ENCODE results near the gene AFF3. TPM values are rescaled to one million over a fixed set of nuclear protein-coding genes. Genes with fewer than 3 reads are reported as not detected.

Gene AFF3
- total RNA-seq, 2 experiments from 2014 or later = 2.6 to 2.9 TPM

DNA sequence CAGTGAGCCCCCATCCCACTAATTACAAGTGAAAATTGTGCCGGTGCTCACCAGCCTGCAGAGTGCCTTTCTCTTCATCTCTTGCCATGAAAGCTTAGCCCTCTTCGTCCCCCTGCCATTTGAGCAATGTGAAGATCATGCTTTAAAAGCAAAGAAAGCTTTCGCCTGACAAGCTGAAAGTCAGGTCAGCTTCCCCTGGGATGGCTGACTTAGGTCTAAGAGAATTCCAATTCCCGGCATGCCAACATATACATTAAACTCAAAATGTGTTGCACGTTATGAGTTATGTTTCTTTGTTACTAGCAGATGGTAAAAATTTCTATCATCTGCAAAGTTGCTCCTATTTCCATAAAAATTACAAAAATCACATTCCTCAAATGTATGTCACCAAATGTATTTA lies 129.8 kb downstream of the AFF3 start:
- no peak overlapping the region for H3K27ac Mint-ChIP-seq

DNA sequence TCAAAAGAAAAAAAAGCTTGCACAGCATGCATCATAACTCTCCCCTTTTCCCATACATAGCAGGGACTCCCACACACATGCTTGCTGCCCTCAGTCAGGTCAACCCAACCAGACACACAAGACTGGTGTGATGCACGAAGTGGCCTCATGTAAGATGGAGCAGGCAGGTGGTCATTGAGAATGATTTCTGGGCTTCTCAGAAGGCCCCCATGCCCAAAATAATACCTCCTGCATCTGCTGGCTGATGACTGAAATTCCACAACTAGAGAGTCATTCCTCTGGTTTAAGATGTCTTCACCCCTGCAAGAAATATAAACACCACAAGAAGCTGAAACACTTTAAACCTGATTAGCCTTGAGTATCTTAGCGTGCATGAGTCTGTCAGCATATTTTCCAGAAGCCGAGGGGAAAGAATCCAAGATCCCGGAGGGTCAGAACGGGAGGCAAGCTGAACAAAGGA lies 131.1 kb downstream of the AFF3 start:
- Mint-ChIP-seq H3K27me3 (peaks cover 3% of the 10 kb centered on the region), H3K27ac (no peak overlapping the region)

More for the DNA sequence above, 129.8 kb downstream of the AFF3 start:
- H3K9me3 Mint-ChIP-seq = no peaks in the 10 kb centered on the region
- peaks cover 3% of the 10 kb centered on the region for H3K27me3 Mint-ChIP-seq
- no peaks in the 10 kb centered on the region for H3K4me1 Mint-ChIP-seq
- no peak overlapping the region for H3K4me3 Mint-ChIP-seq
- no peaks in the 10 kb centered on the region for H3K36me3 Mint-ChIP-seq
- DNase-seq = no peak

DNA sequence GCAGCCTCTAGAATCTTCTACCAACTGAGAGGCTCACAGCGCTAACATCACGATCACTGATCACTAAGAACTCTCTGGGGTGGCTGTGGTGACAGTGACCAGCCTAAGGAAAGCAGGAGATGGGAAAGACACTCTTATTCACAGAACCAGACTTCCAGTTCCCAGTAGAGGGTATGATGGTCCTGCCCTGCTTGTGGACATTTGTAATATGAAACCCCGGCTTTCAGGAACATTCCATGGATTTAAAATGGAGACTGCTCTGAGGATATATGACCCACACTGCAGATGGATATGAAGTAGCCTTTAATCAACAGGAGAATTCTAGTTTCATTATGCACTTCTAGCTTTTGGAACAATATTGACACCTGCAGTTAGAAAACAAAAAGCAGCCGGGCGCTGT lies 131.8 kb downstream of the AFF3 start:
- H3K4me3 Mint-ChIP-seq = no peak overlapping the region
- H3K9me3 Mint-ChIP-seq = no peaks in the 10 kb centered on the region
- H3K4me1 Mint-ChIP-seq = no peaks in the 10 kb centered on the region
- no peak overlapping the region for H3K27ac Mint-ChIP-seq
- peaks cover 3% of the 10 kb centered on the region for H3K27me3 Mint-ChIP-seq
- DNase-seq = no peak
- no peaks in the 10 kb centered on the region for H3K36me3 Mint-ChIP-seq

More for the DNA sequence above, 131.1 kb downstream of the AFF3 start:
- H3K36me3 Mint-ChIP-seq = no peaks in the 10 kb centered on the region
- no peaks in the 10 kb centered on the region for H3K9me3 Mint-ChIP-seq
- DNase-seq = no peak
- no peaks in the 10 kb centered on the region for H3K4me1 Mint-ChIP-seq
- H3K4me3 Mint-ChIP-seq = no peak overlapping the region

DNA sequence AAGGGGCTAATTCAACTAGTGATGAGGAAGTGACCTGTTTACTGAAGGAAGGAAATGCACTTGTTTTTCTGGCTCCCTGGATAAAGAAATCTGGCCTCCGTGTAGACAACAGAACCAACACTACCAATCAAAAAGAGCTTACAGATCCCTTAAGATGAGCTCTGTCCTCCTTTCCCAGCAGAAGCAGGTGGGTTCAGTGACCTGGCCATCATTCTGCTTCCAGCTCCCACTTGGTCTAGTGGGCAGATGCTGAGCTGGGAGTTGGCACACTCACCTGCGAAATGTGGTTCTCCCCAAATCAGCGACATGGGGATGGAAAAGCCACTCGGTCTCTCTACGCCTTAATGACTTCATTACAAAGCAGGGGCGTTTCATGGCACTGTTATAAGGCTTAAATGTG lies 132.6 kb downstream of the AFF3 start:
- no peaks in the 10 kb centered on the region for H3K4me1 Mint-ChIP-seq
- peaks cover 3% of the 10 kb centered on the region for H3K27me3 Mint-ChIP-seq
- H3K36me3 Mint-ChIP-seq = no peaks in the 10 kb centered on the region
- DNase-seq = no peak
- no peak overlapping the region for H3K4me3 Mint-ChIP-seq
- no peak overlapping the region for H3K27ac Mint-ChIP-seq
- H3K9me3 Mint-ChIP-seq = no peaks in the 10 kb centered on the region

DNA sequence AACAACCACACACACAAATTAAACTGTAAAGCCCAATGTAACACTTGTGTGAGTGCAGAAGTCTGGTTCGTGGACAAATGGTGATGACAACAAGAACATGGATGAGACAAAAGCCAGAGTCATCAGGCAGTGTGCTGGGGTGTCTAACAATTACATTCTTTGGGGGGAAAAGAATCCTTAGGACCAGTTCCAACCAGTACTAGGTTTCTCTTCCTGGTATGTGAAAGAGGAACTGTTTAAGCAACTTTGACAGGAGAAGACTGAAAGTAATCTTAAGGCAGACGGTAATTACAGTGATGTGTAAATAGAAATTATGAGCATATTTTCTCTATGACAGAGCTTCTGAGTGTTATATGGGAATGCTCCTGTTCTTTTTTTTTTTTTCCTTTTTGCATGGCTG lies 133.4 kb downstream of the AFF3 start:
- Mint-ChIP-seq H3K4me3 (no peak overlapping the region), H3K27me3 (peaks cover 3% of the 10 kb centered on the region), H3K4me1 (no peaks in the 10 kb centered on the region), H3K27ac (no peak overlapping the region), H3K36me3 (no peaks in the 10 kb centered on the region), H3K9me3 (no peaks in the 10 kb centered on the region)
- DNase-seq = no peak

DNA sequence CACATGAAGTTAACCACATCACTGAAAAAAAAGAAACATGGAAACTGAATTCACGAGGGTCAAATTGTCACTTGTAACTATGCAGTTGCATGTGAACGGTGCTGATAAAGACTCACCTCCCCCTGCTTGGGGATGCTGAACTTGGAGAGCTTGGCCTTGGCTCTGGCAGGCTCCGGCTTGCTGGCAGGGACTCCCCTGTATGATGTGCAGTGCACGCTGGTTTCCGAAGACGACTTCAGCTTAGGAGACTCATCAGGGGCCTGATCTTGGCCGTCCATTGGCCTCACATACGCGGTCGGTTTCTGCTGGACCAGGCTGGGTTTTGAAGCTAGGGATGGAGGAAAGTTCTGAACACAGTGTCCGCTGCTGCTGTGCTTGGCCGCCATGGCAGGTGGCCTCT lies 135.9 kb downstream of the AFF3 start:
- H3K4me1 Mint-ChIP-seq = no peaks in the 10 kb centered on the region
- H3K9me3 Mint-ChIP-seq = no peaks in the 10 kb centered on the region
- peaks cover 3% of the 10 kb centered on the region for H3K27me3 Mint-ChIP-seq
- H3K27ac Mint-ChIP-seq = no peak overlapping the region
- no peak overlapping the region for H3K4me3 Mint-ChIP-seq
- no peak for DNase-seq
- no peaks in the 10 kb centered on the region for H3K36me3 Mint-ChIP-seq

DNA sequence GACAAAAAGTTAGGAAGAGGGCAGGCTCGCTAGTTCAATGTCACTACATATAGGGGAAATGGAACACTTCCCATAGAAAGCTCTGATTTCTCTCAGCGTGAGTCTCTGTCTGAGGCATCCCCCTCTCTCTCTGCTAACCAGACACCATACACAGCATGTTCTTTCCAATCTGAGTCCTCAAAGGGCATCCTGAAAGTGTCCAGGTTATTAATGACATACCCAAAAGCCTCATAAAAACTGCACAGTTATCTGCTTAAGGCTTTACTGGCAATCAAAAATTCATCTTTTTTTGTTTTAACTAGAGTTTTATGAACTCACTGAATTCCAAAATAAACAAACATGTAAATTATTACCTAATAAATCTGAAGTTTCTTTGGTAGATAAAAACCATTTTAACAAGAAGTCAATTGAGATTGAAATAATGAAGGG lies 137.4 kb downstream of the AFF3 start:
- DNase-seq = no peak
- Mint-ChIP-seq H3K27me3 (peaks cover 3% of the 10 kb centered on the region), H3K36me3 (no peaks in the 10 kb centered on the region), H3K27ac (no peak overlapping the region), H3K4me3 (no peak overlapping the region), H3K4me1 (no peaks in the 10 kb centered on the region), H3K9me3 (no peaks in the 10 kb centered on the region)

DNA sequence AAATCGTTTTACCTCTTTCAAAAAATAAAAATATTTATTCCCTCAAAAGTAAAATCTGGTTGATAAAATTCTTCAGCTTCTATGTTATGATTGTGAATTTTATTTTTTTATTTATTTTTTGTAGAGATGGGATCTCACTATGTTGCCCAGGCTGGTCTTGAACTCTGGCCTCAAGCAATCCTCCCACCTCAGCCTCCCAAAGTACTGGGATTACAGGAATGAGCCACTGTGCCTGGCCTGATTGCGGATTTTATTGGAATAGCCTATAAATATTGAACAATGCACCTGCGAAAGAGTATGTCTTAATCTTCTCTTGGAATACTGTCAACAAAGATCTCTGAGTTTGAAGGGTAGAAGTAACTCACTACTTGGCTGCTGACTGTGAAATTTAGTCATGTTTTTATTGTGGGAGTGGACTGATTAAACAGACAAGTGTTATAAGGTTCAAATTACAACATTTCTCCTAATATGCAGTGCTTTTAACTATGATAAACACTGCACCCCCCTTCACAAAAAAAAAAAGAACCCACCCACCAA lies 138.0 kb downstream of the AFF3 start:
- no peaks in the 10 kb centered on the region for H3K9me3 Mint-ChIP-seq
- H3K27me3 Mint-ChIP-seq = peaks cover 3% of the 10 kb centered on the region
- no peak for DNase-seq
- no peaks in the 10 kb centered on the region for H3K36me3 Mint-ChIP-seq
- H3K4me3 Mint-ChIP-seq = no peak overlapping the region
- no peaks in the 10 kb centered on the region for H3K4me1 Mint-ChIP-seq
- H3K27ac Mint-ChIP-seq = no peak overlapping the region

DNA sequence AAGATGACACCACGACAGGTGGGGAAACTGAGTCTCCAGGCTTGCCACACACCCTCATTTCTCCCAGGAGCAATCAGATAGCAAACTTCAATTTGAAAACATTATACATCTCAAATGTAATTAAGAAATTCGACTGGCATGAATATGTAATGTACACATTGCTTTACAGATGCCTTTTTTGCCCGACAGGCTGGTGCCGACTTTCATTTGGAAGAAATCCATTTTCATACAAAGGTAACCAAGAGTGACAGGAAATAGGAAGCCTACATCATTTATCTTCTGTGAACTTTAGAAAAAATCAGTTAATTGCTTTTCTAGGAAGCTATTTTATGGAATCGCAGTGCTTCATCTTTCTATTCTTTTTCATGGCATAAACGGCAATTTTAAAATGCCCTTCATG lies 140.3 kb downstream of the AFF3 start:
- Mint-ChIP-seq H3K9me3 (no peaks in the 10 kb centered on the region), H3K4me1 (no peaks in the 10 kb centered on the region), H3K36me3 (no peaks in the 10 kb centered on the region), H3K27ac (no peak overlapping the region), H3K27me3 (no peaks in the 10 kb centered on the region), H3K4me3 (no peak overlapping the region)
- DNase-seq = no peak

DNA sequence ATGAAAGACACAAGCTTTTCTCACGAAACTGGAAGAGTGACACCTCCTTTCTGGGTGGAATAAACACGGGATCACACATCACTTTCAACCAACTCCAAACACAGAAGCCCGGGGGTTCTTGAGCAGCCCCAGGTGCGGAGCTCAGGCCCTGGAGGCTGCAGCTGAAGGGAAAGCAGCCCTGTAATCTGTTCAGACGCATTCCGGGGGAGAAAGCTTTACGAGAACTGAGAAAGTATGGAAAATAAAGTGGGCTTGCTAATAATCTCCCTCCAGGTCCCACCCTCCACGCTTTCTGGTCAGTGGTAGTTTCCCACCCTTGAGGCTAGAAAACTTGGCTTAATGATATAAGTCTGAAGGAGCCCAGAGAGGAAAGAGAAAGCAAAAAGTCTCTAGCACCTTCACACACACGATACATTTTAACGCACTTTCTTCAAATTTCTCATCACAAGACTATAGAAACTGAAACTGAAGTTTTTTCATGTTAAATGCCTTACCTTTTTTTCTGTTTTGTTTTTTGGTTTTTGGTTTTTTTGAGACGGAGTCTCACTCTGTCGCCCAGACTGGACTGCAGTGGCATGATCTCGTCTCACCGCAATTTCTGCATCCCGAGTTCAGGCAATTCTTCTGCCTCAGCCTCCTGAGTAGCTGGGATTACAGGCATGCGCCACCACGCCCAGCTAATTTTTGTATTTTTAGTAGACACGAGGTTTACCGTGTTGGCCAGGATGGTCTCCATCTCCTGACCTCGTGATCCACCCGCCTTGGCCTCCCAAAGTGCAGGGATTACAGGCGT lies 141.3 kb downstream of the AFF3 start:
- no peak overlapping the region for H3K27ac Mint-ChIP-seq
- no peaks in the 10 kb centered on the region for H3K9me3 Mint-ChIP-seq
- H3K27me3 Mint-ChIP-seq = no peaks in the 10 kb centered on the region
- no peak overlapping the region for H3K4me3 Mint-ChIP-seq
- H3K4me1 Mint-ChIP-seq = no peaks in the 10 kb centered on the region
- DNase-seq = no peak
- no peaks in the 10 kb centered on the region for H3K36me3 Mint-ChIP-seq

DNA sequence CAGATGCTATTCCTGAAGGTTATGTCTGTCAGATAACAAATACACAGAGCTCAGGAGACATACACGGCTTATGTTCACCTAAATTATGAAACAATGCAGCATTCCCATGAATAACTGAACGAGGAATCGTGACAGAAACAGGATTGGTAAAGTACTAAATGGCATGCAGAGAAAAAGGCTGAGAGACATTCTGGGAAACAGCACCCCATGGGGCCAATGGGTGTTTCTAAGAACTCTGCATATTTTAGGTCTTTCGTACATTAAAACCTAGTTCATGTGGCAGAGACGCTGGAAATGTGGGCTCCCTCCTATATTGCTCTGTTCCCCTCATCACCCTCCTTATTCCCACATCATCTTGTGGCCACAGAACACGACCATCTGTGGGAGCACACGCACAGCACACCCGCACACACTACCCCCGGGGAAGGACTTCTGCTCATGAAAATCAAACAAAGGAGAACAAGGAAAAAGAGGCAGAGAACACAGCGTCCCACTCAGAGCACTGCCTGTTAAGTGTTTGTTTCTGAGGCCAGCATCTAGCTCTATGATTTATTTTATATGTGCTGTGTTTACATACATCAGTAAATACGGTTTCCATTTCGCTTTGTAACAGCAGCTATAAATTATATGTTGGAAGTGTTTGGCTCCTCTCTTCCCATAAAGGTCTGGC lies 143.6 kb downstream of the AFF3 start:
- no peak overlapping the region for H3K4me3 Mint-ChIP-seq
- no peaks in the 10 kb centered on the region for H3K9me3 Mint-ChIP-seq

DNA sequence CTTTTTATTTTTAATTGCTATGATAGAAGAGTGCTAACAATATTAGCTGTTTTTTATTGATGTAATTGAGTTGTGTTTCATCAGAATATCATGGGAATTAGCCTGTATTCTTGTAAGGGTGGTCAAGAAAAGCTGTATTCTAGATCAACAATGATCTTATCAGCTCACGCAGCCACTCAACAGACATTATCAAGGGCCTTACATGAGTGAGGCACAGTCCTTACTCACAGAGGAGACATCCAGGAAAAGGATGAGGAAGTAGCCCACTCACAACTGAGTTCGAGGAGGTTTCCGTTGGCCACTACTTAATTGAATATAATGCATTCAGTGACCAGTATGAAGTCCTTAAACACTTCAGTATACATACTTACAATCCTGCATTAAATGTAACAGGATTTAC lies 152.5 kb downstream of the AFF3 start:
- no peak overlapping the region for H3K27ac Mint-ChIP-seq
- H3K4me1 Mint-ChIP-seq = no peaks in the 10 kb centered on the region
- no peak overlapping the region for H3K4me3 Mint-ChIP-seq
- DNase-seq = no peak
- H3K36me3 Mint-ChIP-seq = no peaks in the 10 kb centered on the region
- no peaks in the 10 kb centered on the region for H3K9me3 Mint-ChIP-seq
- H3K27me3 Mint-ChIP-seq = peaks cover 4% of the 10 kb centered on the region

More for the DNA sequence above, 143.6 kb downstream of the AFF3 start:
- Mint-ChIP-seq H3K36me3 (no peaks in the 10 kb centered on the region), H3K27ac (no peak overlapping the region), H3K27me3 (no peaks in the 10 kb centered on the region), H3K4me1 (no peaks in the 10 kb centered on the region)
- DNase-seq = no peak

DNA sequence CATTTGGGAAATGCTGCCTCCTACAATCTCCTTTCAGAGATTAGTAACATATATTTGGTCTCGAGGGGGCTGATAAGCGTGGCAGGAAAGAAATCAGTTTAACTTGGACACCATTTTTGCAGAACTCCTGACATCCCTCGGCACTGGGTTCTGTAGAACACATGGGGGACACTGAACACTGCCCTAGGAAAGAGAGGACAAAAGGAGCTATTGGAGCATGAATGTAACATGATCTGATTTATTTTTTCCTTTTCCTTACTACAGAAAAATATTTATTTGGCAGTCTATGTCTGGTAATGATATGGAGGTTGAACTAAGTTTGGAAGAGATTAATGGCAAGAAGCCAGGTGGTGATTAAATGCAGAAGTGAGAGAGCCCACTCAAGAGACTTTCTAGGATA lies 153.8 kb downstream of the AFF3 start:
- H3K4me1 Mint-ChIP-seq = no peaks in the 10 kb centered on the region
- H3K9me3 Mint-ChIP-seq = no peaks in the 10 kb centered on the region
- no peak overlapping the region for H3K4me3 Mint-ChIP-seq
- no peak overlapping the region for H3K27ac Mint-ChIP-seq
- H3K36me3 Mint-ChIP-seq = no peaks in the 10 kb centered on the region
- DNase-seq = no peak
- peaks cover 4% of the 10 kb centered on the region for H3K27me3 Mint-ChIP-seq

DNA sequence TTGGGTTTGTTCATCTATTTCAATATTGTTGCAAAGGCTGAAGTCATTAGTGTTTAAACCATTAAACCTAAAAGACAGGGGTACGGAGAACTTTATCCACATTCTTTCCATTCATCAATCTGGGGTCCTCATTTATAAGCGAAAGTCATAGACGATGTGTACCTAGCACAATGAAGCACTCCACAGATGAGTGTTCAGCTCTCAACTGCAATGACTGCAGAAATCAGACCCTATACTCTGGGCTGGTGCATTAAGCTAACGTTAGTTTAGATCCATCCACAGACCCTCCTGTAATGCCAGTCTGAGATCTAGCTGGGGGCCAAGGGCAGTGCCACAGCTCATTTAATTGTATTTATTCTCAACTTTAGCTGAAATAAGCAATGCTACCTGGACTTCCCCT lies 155.2 kb downstream of the AFF3 start:
- Mint-ChIP-seq H3K36me3 (no peaks in the 10 kb centered on the region), H3K4me3 (no peak overlapping the region), H3K4me1 (no peaks in the 10 kb centered on the region), H3K27ac (no peak overlapping the region), H3K9me3 (no peaks in the 10 kb centered on the region), H3K27me3 (peaks cover 4% of the 10 kb centered on the region)
- DNase-seq = no peak

DNA sequence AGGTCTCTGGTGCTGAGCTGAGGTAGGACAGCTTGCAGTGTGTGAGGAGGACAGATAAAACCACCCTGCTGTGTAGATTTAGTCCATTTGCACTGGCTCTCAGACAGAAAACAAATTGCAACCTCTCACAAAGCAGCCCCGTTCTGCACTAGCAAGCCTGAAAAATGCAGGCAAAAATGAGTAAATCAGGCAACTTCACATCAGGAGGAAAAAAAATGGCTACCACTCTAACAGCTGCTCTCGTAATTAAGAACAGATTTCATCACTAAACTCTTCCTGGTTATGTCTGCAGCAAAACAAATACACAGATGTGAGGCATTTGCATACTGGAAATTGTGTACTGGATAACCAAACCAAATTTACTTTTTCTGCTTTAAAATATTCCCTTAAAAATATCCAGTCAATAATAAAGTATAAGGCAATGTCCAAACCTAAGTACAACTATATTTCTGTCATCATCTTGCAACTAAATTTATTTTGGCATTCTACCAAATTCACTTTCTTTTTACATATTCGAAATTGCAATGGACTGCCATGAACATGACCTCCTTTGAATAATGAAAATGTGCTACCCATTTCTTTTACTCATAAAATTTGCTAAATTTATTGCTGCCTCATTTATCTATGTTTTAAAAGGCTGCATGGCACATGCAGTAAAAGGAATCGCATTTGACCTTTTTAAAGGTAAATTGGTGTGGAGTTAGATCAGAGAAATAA lies 157.4 kb downstream of the AFF3 start:
- H3K36me3 Mint-ChIP-seq = no peaks in the 10 kb centered on the region
- no peak overlapping the region for H3K4me3 Mint-ChIP-seq
- peaks cover 4% of the 10 kb centered on the region for H3K27me3 Mint-ChIP-seq
- DNase-seq = no peak
- H3K27ac Mint-ChIP-seq = no peak overlapping the region
- H3K9me3 Mint-ChIP-seq = no peaks in the 10 kb centered on the region
- H3K4me1 Mint-ChIP-seq = no peaks in the 10 kb centered on the region

Data from activated naive CD8-positive, alpha-beta T cell treated with anti-CD3 and anti-CD28 coated beads for 36 hours (primary cell).